Measurements from ENCODE around the gene CUTA.

GRCh38 chr6:33466075-33466735, 48.3 kb upstream of the CUTA start:
- TF ChIP-seq POLR2A (IDR thresholded peaks at IDR 0.05) (no peak), POLR2AphosphoS5 (IDR thresholded peaks at IDR 0.05; ENCODE audit: insufficient read depth in 1 of 2, low read depth in 1 of 2) (no peak), CTCF (IDR thresholded peaks at IDR 0.05) (no peak)
